ENCODE results near the gene DPP10.
"Not testable (repeated sequence)": the region's sequence is repeated elsewhere in the genome, so short reads cannot be mapped to it uniquely, and the experiment has no call there.

DPP10 gene

GRCh38 chr2:115034801-115035200, 592.4 kb downstream of the DPP10 start:
- no peak for DNase-seq

- DNase-seq: no peak
These were observed 594.4 kb downstream of the DPP10 start for GRCh38 chr2:115036818-115037217.

GRCh38 chr2:115057473-115057872, 615.0 kb downstream of the DPP10 start:
- DNase-seq: no peak

- DNase-seq: no peak
These were observed 627.6 kb downstream of the DPP10 start for GRCh38 chr2:115070002-115070401.

GRCh38 chr2:115071534-115071933, 629.1 kb downstream of the DPP10 start:
- DNase-seq: no peak

GRCh38 chr2:115075800-115076199, 633.4 kb downstream of the DPP10 start:
- DNase-seq: no peak

GRCh38 chr2:115077626-115078025, 635.2 kb downstream of the DPP10 start:
- DNase-seq: no peak

GRCh38 chr2:115083225-115083624, 640.8 kb downstream of the DPP10 start:
- DNase-seq: no peak

- no peak for DNase-seq
These were observed 641.3 kb downstream of the DPP10 start for GRCh38 chr2:115083711-115084110.

GRCh38 chr2:115084446-115084845, 642.0 kb downstream of the DPP10 start:
- no peak for DNase-seq

- not testable (repeated sequence) for DNase-seq
These were observed 643.7 kb downstream of the DPP10 start for GRCh38 chr2:115086051-115086620.

GRCh38 chr2:115094441-115094840, 652.0 kb downstream of the DPP10 start:
- no peak for DNase-seq

- no peak for DNase-seq
These were observed 663.5 kb downstream of the DPP10 start for GRCh38 chr2:115105966-115106365.

- no peak for DNase-seq
These were observed 672.7 kb downstream of the DPP10 start for GRCh38 chr2:115115135-115115534.

- no peak for DNase-seq
These were observed 675.9 kb downstream of the DPP10 start for GRCh38 chr2:115118306-115118705.

GRCh38 chr2:115119086-115119485, 676.6 kb downstream of the DPP10 start:
- DNase-seq: no peak

GRCh38 chr2:115122701-115123100, 680.3 kb downstream of the DPP10 start:
- no peak for DNase-seq

- no peak for DNase-seq
These were observed 682.4 kb downstream of the DPP10 start for GRCh38 chr2:115124817-115125216.

GRCh38 chr2:115129536-115129935, 687.1 kb downstream of the DPP10 start:
- no peak for DNase-seq

GRCh38 chr2:115160531-115161080, 718.2 kb downstream of the DPP10 start:
- no peak for DNase-seq

GRCh38 chr2:115161081-115161770, 718.8 kb downstream of the DPP10 start:
- no peak for DNase-seq

- no peak for DNase-seq
These were observed 719.5 kb downstream of the DPP10 start for GRCh38 chr2:115161771-115162493.

GRCh38 chr2:115162494-115163293, 720.3 kb downstream of the DPP10 start:
- no peak for DNase-seq
